Activated CD8-positive, alpha-beta T cell treated with anti-CD3 and anti-CD28 coated beads for 36 hours (primary cell): Measurements from ENCODE around the gene METAP1D. TPM values are rescaled to one million over a fixed set of nuclear protein-coding genes. Genes with fewer than 3 reads are reported as not detected.

Experiments used
- ATAC-seq: fragments of 200-7000 bp; cut with Tn5 transposase; one replicate; pipeline ENCODE4 v1.10.0; 2021; ENCODE audit warnings: mild to moderate bottlenecking, moderate library complexity
- CTCF ChIA-PET: fragments of 350-600 bp; sonication (Branson Sonifier 250); formaldehyde crosslinking; loops from one replicate; lab custom pipeline; 2021; ENCODE audit warnings: antibody characterized with exemption; lab: Charles Lee
- POLR2A ChIA-PET: fragments of 350-600 bp; sonication (Branson Sonifier 250); formaldehyde crosslinking; loops from one replicate; lab custom pipeline; 2021; ENCODE audit warnings: antibody characterized with exemption; lab: Charles Lee
- DNase-seq: peaks from one replicate; pipeline ENCODE4 v3.0.0-alpha.2; 2020
- H3K27ac Mint-ChIP-seq: one replicate; pipeline ENCODE4 v1.8.0; 2021; ENCODE audit warnings: mild to moderate bottlenecking, mixed read lengths
- H3K27me3 Mint-ChIP-seq: one replicate; pipeline ENCODE4 v1.8.0; 2021; ENCODE audit warnings: mixed read lengths
- H3K36me3 Mint-ChIP-seq: one replicate; pipeline ENCODE4 v1.8.0; 2021; ENCODE audit warnings: low read depth, mixed read lengths
- H3K4me1 Mint-ChIP-seq: one replicate; pipeline ENCODE4 v1.8.0; 2021; ENCODE audit warnings: low read depth, mixed read lengths
- H3K4me3 Mint-ChIP-seq: one replicate; pipeline ENCODE4 v1.8.0; 2021; ENCODE audit warnings: mild to moderate bottlenecking, moderate library complexity, mixed read lengths
- H3K9me3 Mint-ChIP-seq: one replicate; pipeline ENCODE4 v1.8.0; 2021; ENCODE audit warnings: mixed read lengths
- intact Hi-C: fragments of 100-400 bp; cut with micrococcal nuclease; formaldehyde crosslinking; loops from one replicate; pipeline ENCODE4 v1.10.0; 2022
- total RNA-seq, 2 experiments: library from RNA; stranded (reverse); gene quantifications; one replicate each; pipeline ENCODE4 v1.2.3, GENCODE V29; 2021
- TF ChIP-seq, protein P1 (sequence below): fragments of 200-600 bp; IDR thresholded peaks from one replicate; pipeline ENCODE4 v1.8.0; 2022; ENCODE audit warnings: antibody characterized with exemption, mild to moderate bottlenecking

The METAP1D gene
- total RNA-seq, 2 experiments from 2014 or later, result 5.4 to 8.8 TPM

- ChIA-PET CTCF (interaction anchor here (3.1 kb wide), 1 partner anchor 16 kb away, joined by 23 read pairs; no protein-coding TSS in a partner anchor), POLR2A (no interaction called here)
- DNase-seq, result no peak
- intact Hi-C loops, result no loop called here
- Mint-ChIP-seq H3K27ac (no peak overlapping the region), H3K27me3 (no peaks in the 10 kb centered on the region), H3K9me3 (peaks cover 7% of the 10 kb centered on the region), H3K36me3 (no peaks in the 10 kb centered on the region), H3K4me1 (no peaks in the 10 kb centered on the region), H3K4me3 (no peak overlapping the region)
- TF ChIP-seq, protein P1, sequence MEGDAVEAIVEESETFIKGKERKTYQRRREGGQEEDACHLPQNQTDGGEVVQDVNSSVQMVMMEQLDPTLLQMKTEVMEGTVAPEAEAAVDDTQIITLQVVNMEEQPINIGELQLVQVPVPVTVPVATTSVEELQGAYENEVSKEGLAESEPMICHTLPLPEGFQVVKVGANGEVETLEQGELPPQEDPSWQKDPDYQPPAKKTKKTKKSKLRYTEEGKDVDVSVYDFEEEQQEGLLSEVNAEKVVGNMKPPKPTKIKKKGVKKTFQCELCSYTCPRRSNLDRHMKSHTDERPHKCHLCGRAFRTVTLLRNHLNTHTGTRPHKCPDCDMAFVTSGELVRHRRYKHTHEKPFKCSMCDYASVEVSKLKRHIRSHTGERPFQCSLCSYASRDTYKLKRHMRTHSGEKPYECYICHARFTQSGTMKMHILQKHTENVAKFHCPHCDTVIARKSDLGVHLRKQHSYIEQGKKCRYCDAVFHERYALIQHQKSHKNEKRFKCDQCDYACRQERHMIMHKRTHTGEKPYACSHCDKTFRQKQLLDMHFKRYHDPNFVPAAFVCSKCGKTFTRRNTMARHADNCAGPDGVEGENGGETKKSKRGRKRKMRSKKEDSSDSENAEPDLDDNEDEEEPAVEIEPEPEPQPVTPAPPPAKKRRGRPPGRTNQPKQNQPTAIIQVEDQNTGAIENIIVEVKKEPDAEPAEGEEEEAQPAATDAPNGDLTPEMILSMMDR, result no peak
- ATAC-seq, result no peak
These were observed 129.7 kb downstream of the METAP1D start for GRCh38 chr2:172129404-172129803.

Other genes with a start within 250 kb of the METAP1D start
- 10 to 100 TPM; 16.2 to 18.3 TPM for gene SLC25A12, start 105.7 kb upstream of the METAP1D start, total RNA-seq
- gene HAT1, start 77.5 kb upstream of the METAP1D start, total RNA-seq, result 10 to 100 TPM; 75.2 to 79.4 TPM
- not detected for gene DLX1, start 85.6 kb downstream of the METAP1D start, total RNA-seq
- gene DLX2, start 102.9 kb downstream of the METAP1D start, total RNA-seq, result not detected